Measurements from ENCODE around the gene AQP2. TPM values are rescaled to one million over a fixed set of nuclear protein-coding genes. Genes with fewer than 3 reads are reported as not detected.

Gene AQP2
- total and polyA plus RNA-seq, 2 donors (not counting 1 experiment from before 2014, with no cell fraction given) = not detected

GRCh38 chr12:50003595-50003994 lies 53.1 kb downstream of the AQP2 start:
- CTCF ChIA-PET = interaction anchor here (0.6 to 2.0 kb wide), 2 partner anchors 22 to 36 kb away, joined by 3 to 5 read pairs; no protein-coding TSS in a partner anchor
- H3K79me2 ChIP-seq (ENCODE audit: control insufficient read depth, insufficient read depth, low read length) = peaks cover under 1% of the 10 kb centered on the region
- H3K9me3 ChIP-seq (ENCODE audit: control extremely low read depth in 1 of 3, control insufficient read depth in 2 of 3, insufficient read depth in 1 of 3, low read length in 2 of 3) = no peaks in the 10 kb centered on the region
- Mint-ChIP-seq H3K4me1 (peaks cover 13% of the 10 kb centered on the region), H3K27ac (no peak overlapping the region), H3K27me3 (no peaks in the 10 kb centered on the region), H3K9me3 (ENCODE audit: insufficient read depth) (no peaks in the 10 kb centered on the region), H3K4me3 (no peak overlapping the region)
- no peak overlapping the region for H3K4me3 ChIP-seq (ENCODE audit: control extremely low read depth in 1 of 5, extremely low read depth in 1 of 5, insufficient read depth in 1 of 5, low read depth in 2 of 5, low read length in 4 of 5)
- no peaks in the 10 kb centered on the region for H3K27me3 ChIP-seq (replicated peaks in 1 of 4; ENCODE audit: control extremely low read depth in 1 of 4, control insufficient read depth in 3 of 4, insufficient read depth in 4 of 4, low read length in 3 of 4)
- H3K4me2 ChIP-seq (replicated peaks; ENCODE audit: low read depth, low read length, poor library complexity, severe bottlenecking) = no peak overlapping the region
- peaks cover 3 to 7% of the 10 kb centered on the region in 2 donors for H3K4me1 ChIP-seq (ENCODE audit: control insufficient read depth in 2 of 2, insufficient read depth in 2 of 2, low read length in 2 of 2)
- H3K9ac ChIP-seq (ENCODE audit: low read length) = no peak overlapping the region
- no CpG with 5 or more reads among the region's 2 CpGs for WGBS (ENCODE audit: insufficient coverage)
- ATAC-seq (ENCODE audit: low read depth) (no peak), DNase-seq (no peak)
- intact Hi-C loops (cut with micrococcal nuclease) = no loop called here
- POLR2A ChIA-PET = interaction anchor here (0.8 kb wide), 1 partner anchor 381 kb away, joined by 6 read pairs; no protein-coding TSS in a partner anchor
- no peak overlapping the region for H2AFZ ChIP-seq (ENCODE audit: insufficient read depth, low read depth, low read length, poor library complexity, severe bottlenecking)
- H4K20me1 ChIP-seq (ENCODE audit: control insufficient read depth, insufficient read depth, low read length, poor library complexity, severe bottlenecking) = no peaks in the 10 kb centered on the region
- H3K27ac ChIP-seq (ENCODE audit: low read length in 2 of 2) = no peak overlapping the region
- peaks cover 2 to 11% of the 10 kb centered on the region in 2 experiments for H3K36me3 ChIP-seq (replicated peaks in 1 of 2; ENCODE audit: control extremely low read depth in 1 of 2, control insufficient read depth in 1 of 2, extremely low read depth in 1 of 2, insufficient read depth in 2 of 2, low read length in 1 of 2)
- no peak for TF ChIP-seq EZH2 (IDR thresholded peaks at IDR 0.05; ENCODE audit: borderline replicate concordance, insufficient read depth, low read depth, low read length, poor library complexity, severe bottlenecking)
- TF ChIP-seq, protein P1, sequence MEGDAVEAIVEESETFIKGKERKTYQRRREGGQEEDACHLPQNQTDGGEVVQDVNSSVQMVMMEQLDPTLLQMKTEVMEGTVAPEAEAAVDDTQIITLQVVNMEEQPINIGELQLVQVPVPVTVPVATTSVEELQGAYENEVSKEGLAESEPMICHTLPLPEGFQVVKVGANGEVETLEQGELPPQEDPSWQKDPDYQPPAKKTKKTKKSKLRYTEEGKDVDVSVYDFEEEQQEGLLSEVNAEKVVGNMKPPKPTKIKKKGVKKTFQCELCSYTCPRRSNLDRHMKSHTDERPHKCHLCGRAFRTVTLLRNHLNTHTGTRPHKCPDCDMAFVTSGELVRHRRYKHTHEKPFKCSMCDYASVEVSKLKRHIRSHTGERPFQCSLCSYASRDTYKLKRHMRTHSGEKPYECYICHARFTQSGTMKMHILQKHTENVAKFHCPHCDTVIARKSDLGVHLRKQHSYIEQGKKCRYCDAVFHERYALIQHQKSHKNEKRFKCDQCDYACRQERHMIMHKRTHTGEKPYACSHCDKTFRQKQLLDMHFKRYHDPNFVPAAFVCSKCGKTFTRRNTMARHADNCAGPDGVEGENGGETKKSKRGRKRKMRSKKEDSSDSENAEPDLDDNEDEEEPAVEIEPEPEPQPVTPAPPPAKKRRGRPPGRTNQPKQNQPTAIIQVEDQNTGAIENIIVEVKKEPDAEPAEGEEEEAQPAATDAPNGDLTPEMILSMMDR (IDR thresholded peaks at IDR 0.05) = no peak

DNA sequence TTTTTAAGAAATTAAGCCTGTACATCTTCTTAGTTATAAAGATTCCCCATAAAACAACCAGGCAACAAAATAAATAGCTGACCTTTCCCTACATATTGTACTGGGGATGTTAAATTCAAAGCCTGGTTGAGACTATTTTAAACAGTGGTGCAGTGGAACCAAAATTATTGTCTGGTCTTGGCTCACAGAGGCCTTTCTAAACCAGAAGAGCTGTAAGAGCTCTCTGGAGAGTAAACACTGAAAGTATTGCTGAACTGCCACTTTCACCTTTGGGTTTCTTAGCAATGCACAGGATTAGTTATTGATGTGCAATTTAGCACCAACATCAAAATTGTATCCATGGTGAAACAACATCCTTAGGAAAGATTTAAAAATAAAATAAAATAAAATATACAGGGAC lies 54.2 kb downstream of the AQP2 start:
- no peaks in the 10 kb centered on the region for H3K27me3 ChIP-seq (replicated peaks in 1 of 4; ENCODE audit: control extremely low read depth in 1 of 4, control insufficient read depth in 3 of 4, insufficient read depth in 4 of 4, low read length in 3 of 4)
- ATAC-seq (ENCODE audit: low read depth) (no peak), DNase-seq (no peak)
- intact Hi-C loops (cut with micrococcal nuclease) = no loop called here
- TF ChIP-seq EZH2 (IDR thresholded peaks at IDR 0.05; ENCODE audit: borderline replicate concordance, insufficient read depth, low read depth, low read length, poor library complexity, severe bottlenecking) = no peak
- TF ChIP-seq, protein P1 (IDR thresholded peaks at IDR 0.05) = no peak
- no peak overlapping the region for H3K9ac ChIP-seq (ENCODE audit: low read length)
- no peaks in the 10 kb centered on the region for H3K9me3 ChIP-seq (ENCODE audit: control extremely low read depth in 1 of 3, control insufficient read depth in 2 of 3, insufficient read depth in 1 of 3, low read length in 2 of 3)
- peaks cover 8% of the 10 kb centered on the region for H3K79me2 ChIP-seq (ENCODE audit: control insufficient read depth, insufficient read depth, low read length)
- no peaks in the 10 kb centered on the region for H4K20me1 ChIP-seq (ENCODE audit: control insufficient read depth, insufficient read depth, low read length, poor library complexity, severe bottlenecking)
- POLR2A ChIA-PET = no interaction called here
- H3K4me3 ChIP-seq (ENCODE audit: control extremely low read depth in 1 of 5, extremely low read depth in 1 of 5, insufficient read depth in 1 of 5, low read depth in 2 of 5, low read length in 4 of 5) = no peak overlapping the region
- CTCF ChIA-PET = interaction anchor here (1.1 kb wide), 1 partner anchor 63 kb away, joined by 3 read pairs; no protein-coding TSS in a partner anchor
- H2AFZ ChIP-seq (ENCODE audit: insufficient read depth, low read depth, low read length, poor library complexity, severe bottlenecking) = no peak overlapping the region
- peaks cover 3 to 8% of the 10 kb centered on the region in 2 experiments for H3K36me3 ChIP-seq (replicated peaks in 1 of 2; ENCODE audit: control extremely low read depth in 1 of 2, control insufficient read depth in 1 of 2, extremely low read depth in 1 of 2, insufficient read depth in 2 of 2, low read length in 1 of 2)
- peaks cover 3 to 7% of the 10 kb centered on the region in 2 donors for H3K4me1 ChIP-seq (ENCODE audit: control insufficient read depth in 2 of 2, insufficient read depth in 2 of 2, low read length in 2 of 2)
- H3K27ac Mint-ChIP-seq = no peak overlapping the region
- peaks cover 13% of the 10 kb centered on the region for H3K4me1 Mint-ChIP-seq
- H3K27me3 Mint-ChIP-seq = no peaks in the 10 kb centered on the region
- no peaks in the 10 kb centered on the region for H3K9me3 Mint-ChIP-seq (ENCODE audit: insufficient read depth)
- H3K4me3 Mint-ChIP-seq = no peak overlapping the region
- H3K27ac ChIP-seq (ENCODE audit: low read length in 2 of 2) = no peak overlapping the region
- no peak overlapping the region for H3K4me2 ChIP-seq (replicated peaks; ENCODE audit: low read depth, low read length, poor library complexity, severe bottlenecking)
